ENCODE results near the gene TALDO1. TPM values are rescaled to one million over a fixed set of nuclear protein-coding genes. Genes with fewer than 3 reads are reported as not detected.
A peak's percentile ranks its signal among the peaks of the same experiment; 100 is the strongest.

The TALDO1 gene
- total RNA-seq, 4 donors from 2014 or later = 140 to 175 (median 149) TPM

DNA sequence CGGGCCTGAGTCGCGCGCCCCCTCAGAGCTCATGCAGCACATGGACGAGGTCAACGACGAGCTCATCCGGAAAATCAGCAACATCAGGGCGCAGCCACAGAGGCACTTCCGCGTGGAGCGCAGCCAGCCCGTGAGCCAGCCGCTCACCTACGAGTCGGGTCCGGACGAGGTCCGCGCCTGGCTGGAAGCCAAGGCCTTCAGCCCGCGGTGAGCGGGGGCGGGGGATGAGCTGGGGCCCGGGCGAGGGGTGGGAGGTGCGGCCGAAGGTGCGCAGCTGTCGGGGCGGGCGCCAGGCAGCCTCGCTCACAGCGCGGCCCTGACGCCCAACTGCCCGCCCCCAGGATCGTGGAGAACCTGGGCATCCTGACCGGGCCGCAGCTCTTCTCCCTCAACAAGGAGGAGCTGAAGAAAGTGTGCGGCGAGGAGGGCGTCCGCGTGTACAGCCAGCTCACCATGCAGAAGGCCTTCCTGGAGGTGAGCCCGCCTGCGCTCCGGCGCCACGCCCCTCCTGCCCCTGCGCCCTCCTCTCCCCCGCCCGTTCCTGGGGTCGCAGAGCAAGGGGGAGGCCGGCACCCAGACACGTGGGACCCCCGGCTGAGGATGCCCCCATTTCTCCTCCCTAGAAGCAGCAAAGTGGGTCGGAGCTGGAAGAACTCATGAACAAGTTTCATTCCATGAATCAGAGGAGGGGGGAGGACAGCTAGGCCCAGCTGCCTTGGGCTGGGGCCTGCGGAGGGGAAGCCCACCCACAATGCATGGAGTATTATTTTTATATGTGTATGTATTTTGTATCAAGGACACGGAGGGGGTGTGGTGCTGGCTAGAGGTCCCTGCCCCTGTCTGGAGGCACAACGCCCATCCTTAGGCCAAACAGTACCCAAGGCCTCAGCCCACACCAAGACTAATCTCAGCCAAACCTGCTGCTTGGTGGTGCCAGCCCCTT, 20.7 kb upstream of the TALDO1 start:
- DNase-seq = peak; percentile 65 to 85 (median 84)
- Histone ChIP-seq H3K27me3 (peaks cover 0 to 5% of the 10 kb centered on the region in 2 donors), H3K9me3 (no peaks in the 10 kb centered on the region), H3K4me1 (peaks cover 3 to 68% (median 25%) of the 10 kb centered on the region in 4 donors), H3K36me3 (peaks cover 0 to 12% (median 0%) of the 10 kb centered on the region in 3 donors), H3K4me3 (peak overlapping the region; percentile 22 to 56 (median 42)), H3K27ac (peak overlapping the region; percentile 57 to 78 (median 68))
- TF ChIP-seq POLR2A (IDR thresholded peaks at IDR 0.05) = no peak
- TF ChIP-seq, protein P1, sequence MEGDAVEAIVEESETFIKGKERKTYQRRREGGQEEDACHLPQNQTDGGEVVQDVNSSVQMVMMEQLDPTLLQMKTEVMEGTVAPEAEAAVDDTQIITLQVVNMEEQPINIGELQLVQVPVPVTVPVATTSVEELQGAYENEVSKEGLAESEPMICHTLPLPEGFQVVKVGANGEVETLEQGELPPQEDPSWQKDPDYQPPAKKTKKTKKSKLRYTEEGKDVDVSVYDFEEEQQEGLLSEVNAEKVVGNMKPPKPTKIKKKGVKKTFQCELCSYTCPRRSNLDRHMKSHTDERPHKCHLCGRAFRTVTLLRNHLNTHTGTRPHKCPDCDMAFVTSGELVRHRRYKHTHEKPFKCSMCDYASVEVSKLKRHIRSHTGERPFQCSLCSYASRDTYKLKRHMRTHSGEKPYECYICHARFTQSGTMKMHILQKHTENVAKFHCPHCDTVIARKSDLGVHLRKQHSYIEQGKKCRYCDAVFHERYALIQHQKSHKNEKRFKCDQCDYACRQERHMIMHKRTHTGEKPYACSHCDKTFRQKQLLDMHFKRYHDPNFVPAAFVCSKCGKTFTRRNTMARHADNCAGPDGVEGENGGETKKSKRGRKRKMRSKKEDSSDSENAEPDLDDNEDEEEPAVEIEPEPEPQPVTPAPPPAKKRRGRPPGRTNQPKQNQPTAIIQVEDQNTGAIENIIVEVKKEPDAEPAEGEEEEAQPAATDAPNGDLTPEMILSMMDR (IDR thresholded peaks at IDR 0.05) = no peak

DNA sequence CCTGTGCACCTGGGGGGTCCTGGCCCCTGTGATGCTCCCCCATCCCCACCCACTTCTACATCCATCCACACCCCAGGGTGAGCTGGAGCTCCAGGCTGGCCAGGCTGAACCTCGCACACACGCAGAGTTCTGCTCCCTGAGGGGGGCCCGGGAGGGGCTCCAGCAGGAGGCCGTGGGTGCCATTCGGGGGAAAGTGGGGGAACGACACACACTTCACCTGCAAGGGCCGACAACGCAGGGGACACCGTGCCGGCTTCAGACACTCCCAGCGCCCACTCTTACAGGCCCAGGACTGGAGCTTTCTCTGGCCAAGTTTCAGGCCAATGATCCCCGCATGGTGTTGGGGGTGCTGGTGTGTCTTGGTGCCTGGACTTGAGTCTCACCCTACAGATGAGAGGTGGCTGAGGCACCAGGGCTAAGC, 20.0 kb upstream of the TALDO1 start:
- no peak for DNase-seq
- Histone ChIP-seq H3K27me3 (peaks cover 0 to 3% of the 10 kb centered on the region in 2 donors), H3K9me3 (no peaks in the 10 kb centered on the region), H3K36me3 (peaks cover 0 to 12% (median 0%) of the 10 kb centered on the region in 3 donors), H3K4me3 (no peak overlapping the region), H3K27ac (peak overlapping the region in 1 of 4 donors; percentile 78), H3K4me1 (peaks cover 3 to 61% (median 18%) of the 10 kb centered on the region in 4 donors)
- no peak for TF ChIP-seq POLR2A (IDR thresholded peaks at IDR 0.05)
- TF ChIP-seq, protein P1 (IDR thresholded peaks at IDR 0.05) = no peak

DNA sequence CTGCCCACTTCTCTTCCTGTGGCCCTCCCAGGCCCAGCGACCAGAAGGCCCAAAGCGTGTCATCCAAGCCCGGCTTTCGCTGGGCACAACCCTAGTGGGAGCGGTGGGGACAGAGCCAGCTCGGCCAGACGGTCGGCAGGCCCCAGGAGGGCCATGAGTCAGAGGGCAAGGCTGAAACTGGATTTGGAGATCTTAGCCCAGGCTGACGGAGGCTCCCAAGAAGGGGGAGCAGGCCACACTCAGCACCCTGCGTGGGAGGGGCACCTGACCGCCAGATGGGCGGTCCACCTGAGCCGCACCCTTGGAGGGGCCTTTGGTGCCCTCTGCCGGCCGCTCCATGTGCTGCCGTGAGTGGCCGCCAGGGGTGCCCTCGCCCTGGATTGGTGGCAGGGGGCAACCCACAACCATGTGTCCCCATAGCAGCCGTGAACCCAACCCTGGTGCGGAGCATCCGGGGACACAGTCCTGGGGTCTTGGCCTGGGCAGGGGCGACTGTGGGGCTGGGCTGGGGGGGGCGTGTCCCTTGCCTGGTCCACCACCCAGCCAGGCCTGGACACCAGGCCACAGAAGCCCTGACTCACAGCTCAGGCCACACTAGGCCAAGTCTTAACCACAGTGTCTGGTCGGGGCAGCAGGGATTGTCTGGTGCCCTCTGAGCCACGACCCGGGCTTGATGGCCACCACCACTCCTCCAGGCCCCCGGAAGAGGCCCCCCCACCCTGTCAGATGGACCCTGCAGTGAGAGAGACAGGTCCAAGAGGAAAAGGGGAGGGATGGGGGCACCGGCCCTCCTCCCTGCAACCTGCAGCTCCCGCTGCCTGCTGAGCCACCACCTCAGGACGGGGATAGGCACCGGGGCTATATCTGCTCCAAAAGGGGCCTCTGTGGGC, 19.2 kb upstream of the TALDO1 start:
- H3K27ac ChIP-seq = peak overlapping the region in 1 of 4 donors; percentile 61
- DNase-seq = peak; percentile 84 to 93 (median 92)
- peaks cover 0 to 12% (median 0%) of the 10 kb centered on the region in 3 donors for H3K36me3 ChIP-seq
- no peak overlapping the region for H3K4me3 ChIP-seq
- H3K27me3 ChIP-seq = no peaks in the 10 kb centered on the region
- peaks cover 3 to 52% (median 16%) of the 10 kb centered on the region in 4 donors for H3K4me1 ChIP-seq
- TF ChIP-seq, protein P1 (IDR thresholded peaks at IDR 0.05) = peak; percentile 95 to 99 (median 99)
- TF ChIP-seq POLR2A (IDR thresholded peaks at IDR 0.05) = no peak
- H3K9me3 ChIP-seq = no peaks in the 10 kb centered on the region

DNA sequence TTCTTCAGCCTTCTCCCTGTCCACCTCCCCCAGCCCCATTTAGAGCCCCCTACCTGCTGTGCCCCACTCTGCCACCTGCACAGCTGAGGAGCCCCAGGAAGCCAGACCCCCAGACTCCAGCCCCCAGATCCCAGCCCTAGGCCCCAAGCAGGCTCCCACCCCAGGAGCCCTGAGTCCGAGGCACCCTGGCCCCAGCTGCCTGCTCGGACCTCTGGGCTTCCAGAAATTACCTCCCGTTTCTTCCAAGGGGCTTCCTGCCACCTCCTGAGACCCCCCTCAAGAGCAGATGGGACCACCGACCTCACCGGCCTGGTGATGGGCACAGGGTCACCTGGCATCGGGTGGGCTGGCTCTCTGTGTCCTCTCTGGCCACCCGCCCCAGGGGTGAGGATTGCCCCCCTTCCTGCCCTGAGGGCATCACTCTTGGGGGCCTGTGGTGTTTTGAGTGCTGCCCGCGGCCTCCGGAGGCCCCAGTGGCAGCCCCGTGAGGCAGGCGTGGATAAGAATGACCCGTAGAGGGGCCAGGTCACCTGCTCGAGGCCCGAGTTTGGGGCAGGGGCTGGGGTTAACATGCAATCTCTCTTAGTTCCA, 18.3 kb upstream of the TALDO1 start:
- H3K9me3 ChIP-seq = no peaks in the 10 kb centered on the region
- H3K4me1 ChIP-seq = peaks cover 3 to 44% (median 16%) of the 10 kb centered on the region in 4 donors
- H3K4me3 ChIP-seq = no peak overlapping the region
- H3K27ac ChIP-seq = peak overlapping the region in 1 of 4 donors; percentile 61
- no peaks in the 10 kb centered on the region for H3K27me3 ChIP-seq
- DNase-seq = no peak
- TF ChIP-seq, protein P1 (IDR thresholded peaks at IDR 0.05) = no peak
- no peak for TF ChIP-seq POLR2A (IDR thresholded peaks at IDR 0.05)
- peaks cover 0 to 11% (median 0%) of the 10 kb centered on the region in 3 donors for H3K36me3 ChIP-seq
